K562 (cell line): Measurements from ENCODE around the gene STING1. TPM values are rescaled to one million over a fixed set of nuclear protein-coding genes. Genes with fewer than 3 reads are reported as not detected.

Source experiments
- CHCHD3 ChIP-seq: fragments of 250-450 bp; sonication (Bioruptor Pico); IDR thresholded peaks from 2 replicates; pipeline ENCODE4 v2.1.2; 2022; ENCODE audit warnings: mild to moderate bottlenecking
- CSDE1 ChIP-seq, 2 experiments: fragments of 450-650 bp; IDR thresholded peaks; 2 replicates each; pipeline ENCODE4 v1.6.1; 2016; ENCODE audit warnings: mild to moderate bottlenecking in 1 of 2
- ERF ChIP-seq: fragments of 450-650 bp; formaldehyde crosslinking; IDR thresholded peaks from 2 replicates; pipeline ENCODE4 v1.4.0; 2020; ENCODE audit warnings: mild to moderate bottlenecking, mixed read lengths
- GABPB2 ChIP-seq: fragments of 250-450 bp; sonication (Bioruptor Pico); conservative IDR thresholded peaks from 2 replicates; pipeline ENCODE4 v1.5.1; 2021; ENCODE audit warnings: mild to moderate bottlenecking
- IRF2 ChIP-seq: sonication (generic); formaldehyde crosslinking; IDR thresholded peaks from 2 replicates; pipeline ENCODE4 v1.8.1; 2022; ENCODE audit warnings: mild to moderate bottlenecking, missing genetic modification reagents
- KAT2B ChIP-seq: IDR thresholded peaks from one replicate; pipeline ENCODE4 v1.6.1; 2012; ENCODE audit warnings: low read depth, mild to moderate bottlenecking, control low read depth, inconsistent platforms, low read length, moderate library complexity
- KDM4B ChIP-seq, 2 experiments: fragments of 450-650 bp in 1 of 2; sonication (generic) in 1 of 2; IDR thresholded peaks; 2 replicates each; pipeline ENCODE4 v1.6.1; 2016 to 2017; ENCODE audit warnings: borderline replicate concordance in 2 of 2, antibody characterized with exemption in 1 of 2, low read depth in 1 of 2, mild to moderate bottlenecking in 1 of 2
- NFIX ChIP-seq: fragments of 250-450 bp; sonication (Bioruptor Pico); IDR thresholded peaks from 2 replicates; pipeline ENCODE4 v1.4.0; 2020; ENCODE audit warnings: low read depth, mild to moderate bottlenecking, moderate library complexity
- NFYB ChIP-seq: IDR thresholded peaks from 2 replicates; pipeline ENCODE4 v1.6.1; 2011; ENCODE audit warnings: mild to moderate bottlenecking, moderate library complexity; ENCODE audit not compliant: insufficient read length; ENCODE audit errors: extremely low read depth
- NR3C1 ChIP-seq: sonication (generic); formaldehyde crosslinking; IDR thresholded peaks from 2 replicates; pipeline ENCODE4 v1.8.1; 2022; ENCODE audit warnings: missing genetic modification reagents
- RFX1 ChIP-seq: fragments of 450-650 bp; IDR thresholded peaks from 2 replicates; pipeline ENCODE4 v1.6.1; 2016; ENCODE audit warnings: mild to moderate bottlenecking, moderate library complexity
- SMAD2 ChIP-seq: fragments of 150-350 bp; IDR thresholded peaks from 2 replicates; pipeline ENCODE4 v1.6.1; 2014; ENCODE audit warnings: low read depth, mild to moderate bottlenecking, low read length
- SPI1 ChIP-seq: IDR thresholded peaks from 2 replicates; pipeline ENCODE4 v1.6.1; 2011; ENCODE audit warnings: low read depth, low read length, control low read depth, borderline replicate concordance
- SRSF3 ChIP-seq: fragments of 200-400 bp; formaldehyde crosslinking; IDR thresholded peaks from 2 replicates; pipeline ENCODE4 v1.6.1; 2016; ENCODE audit warnings: mild to moderate bottlenecking, low read length, moderate library complexity; ENCODE audit not compliant: insufficient read depth
- TAF1 ChIP-seq: IDR thresholded peaks from 2 replicates; pipeline ENCODE4 v1.6.1; 2011; ENCODE audit warnings: mild to moderate bottlenecking, low read length, moderate library complexity; ENCODE audit not compliant: insufficient read depth, control insufficient read depth, severe bottlenecking; ENCODE audit errors: extremely low read depth
- ZNF707 ChIP-seq: fragments of 250-450 bp; sonication (Bioruptor Pico); conservative IDR thresholded peaks from 2 replicates; pipeline ENCODE4 v1.8.0; 2022; ENCODE audit warnings: inconsistent platforms, mild to moderate bottlenecking, moderate library complexity
- polyA plus RNA-seq, 8 experiments: library from polyadenylated mRNA; depleted of rRNA in 4 of 8; stranded (reverse) in 5 of 8; unstranded in 3 of 8; fragments of >200 nt; fragmentation: Nextera tagmentation in 2 of 8; fragmentation: Illumina TruSeq in 1 of 8; extraction: Ambion mirVana in 2 of 8; extraction: Trizol in 1 of 8; gene quantifications; 2 replicates each; pipeline versions ENCODE4 v1.2.1 to v1.2.3, GENCODE V29; 2011 to 2014; ENCODE audit warnings: inconsistent platforms in 1 of 8, missing spikeins in 1 of 8
- total RNA-seq, 7 experiments: library from RNA; depleted of rRNA in 6 of 7; stranded (reverse); fragments of >200 nt in 6 of 7; fragmentation: Illumina TruSeq in 2 of 7; extraction: Trizol in 2 of 7; gene quantifications; 2 replicates each; pipeline versions ENCODE4 v1.2.1 to v1.2.3, GENCODE V29; 2011 to 2021; ENCODE audit warnings: low replicate concordance in 1 of 7
- TF ChIP-seq, protein P1 (sequence below): fragments of 250-450 bp; sonication (Bioruptor Pico); IDR thresholded peaks from 2 replicates; pipeline ENCODE4 v1.4.0; 2020; ENCODE audit warnings: mild to moderate bottlenecking
- TF ChIP-seq, protein P2 (sequence below): IDR thresholded peaks from 2 replicates; pipeline ENCODE4 v1.6.1; 2011; ENCODE audit not compliant: insufficient read length; ENCODE audit errors: extremely low read depth
- TF ChIP-seq, protein P3 (sequence below): fragments of 450-650 bp; IDR thresholded peaks from 2 replicates; pipeline ENCODE4 v1.6.1; 2016; ENCODE audit warnings: mild to moderate bottlenecking
- TF ChIP-seq, protein P4 (sequence below): fragments of 250-450 bp; sonication (Bioruptor Pico); IDR thresholded peaks from 2 replicates; pipeline ENCODE4 v1.5.1; 2021; ENCODE audit warnings: mild to moderate bottlenecking

Gene STING1
- total and polyA plus RNA-seq, 9 of the 15 experiments (the other 6 are each of a cell fraction or from before 2014, with no cell fraction given): 20.8 to 69.1 (median 44.7) TPM

DNA sequence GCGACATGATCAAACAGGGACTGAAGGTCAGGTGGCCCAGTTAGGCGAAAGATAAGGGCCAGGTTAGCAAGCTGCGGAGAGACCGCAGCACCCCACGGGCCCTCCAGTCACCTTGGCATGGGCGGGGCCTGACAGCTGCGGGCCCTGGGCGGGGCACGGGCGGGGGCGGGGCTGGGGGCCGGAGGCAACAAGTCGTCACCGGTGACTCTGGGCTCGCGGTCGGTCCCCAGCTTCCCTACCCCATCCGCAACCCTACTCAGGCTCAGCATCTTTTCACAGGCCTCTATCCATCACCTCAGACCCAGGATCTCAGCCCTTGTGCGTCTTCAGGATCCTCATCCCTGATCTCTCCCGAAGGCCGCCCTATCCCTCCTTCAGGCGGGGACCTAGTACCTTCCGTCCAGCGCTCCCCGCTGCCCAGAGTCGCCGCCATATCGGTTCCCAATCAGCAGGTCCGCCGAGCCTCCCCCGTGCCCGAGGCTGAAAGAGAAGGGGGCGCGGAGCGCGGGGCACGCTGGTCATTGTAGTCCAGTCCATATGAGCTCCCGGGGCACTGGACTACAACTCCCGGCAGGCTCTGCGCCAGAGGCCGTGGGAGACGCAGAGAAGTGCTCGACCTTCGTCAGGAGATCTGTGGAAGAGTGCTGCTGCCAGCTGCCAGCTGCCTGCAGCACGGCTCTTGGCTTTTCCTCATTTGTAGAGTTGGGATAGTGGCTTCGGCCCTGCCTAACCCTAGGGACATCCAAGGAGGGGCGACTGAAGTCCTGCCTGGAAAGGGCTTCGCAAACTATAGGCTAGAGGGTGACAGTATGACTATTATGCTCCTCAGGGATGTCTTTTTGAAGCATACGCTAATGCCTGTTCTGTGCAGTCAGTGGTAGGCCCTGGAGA lies 43.3 kb downstream of the STING1 start, which contains the start of gene DNAJC18 (continued):
- TF ChIP-seq KAT2B: no peak
- TF ChIP-seq, protein P1, sequence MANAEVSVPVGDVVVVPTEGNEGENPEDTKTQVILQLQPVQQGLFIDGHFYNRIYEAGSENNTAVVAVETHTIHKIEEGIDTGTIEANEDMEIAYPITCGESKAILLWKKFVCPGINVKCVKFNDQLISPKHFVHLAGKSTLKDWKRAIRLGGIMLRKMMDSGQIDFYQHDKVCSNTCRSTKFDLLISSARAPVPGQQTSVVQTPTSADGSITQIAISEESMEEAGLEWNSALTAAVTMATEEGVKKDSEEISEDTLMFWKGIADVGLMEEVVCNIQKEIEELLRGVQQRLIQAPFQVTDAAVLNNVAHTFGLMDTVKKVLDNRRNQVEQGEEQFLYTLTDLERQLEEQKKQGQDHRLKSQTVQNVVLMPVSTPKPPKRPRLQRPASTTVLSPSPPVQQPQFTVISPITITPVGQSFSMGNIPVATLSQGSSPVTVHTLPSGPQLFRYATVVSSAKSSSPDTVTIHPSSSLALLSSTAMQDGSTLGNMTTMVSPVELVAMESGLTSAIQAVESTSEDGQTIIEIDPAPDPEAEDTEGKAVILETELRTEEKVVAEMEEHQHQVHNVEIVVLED (CRISPR knock-in tag): no peak
- TF ChIP-seq, protein P2, sequence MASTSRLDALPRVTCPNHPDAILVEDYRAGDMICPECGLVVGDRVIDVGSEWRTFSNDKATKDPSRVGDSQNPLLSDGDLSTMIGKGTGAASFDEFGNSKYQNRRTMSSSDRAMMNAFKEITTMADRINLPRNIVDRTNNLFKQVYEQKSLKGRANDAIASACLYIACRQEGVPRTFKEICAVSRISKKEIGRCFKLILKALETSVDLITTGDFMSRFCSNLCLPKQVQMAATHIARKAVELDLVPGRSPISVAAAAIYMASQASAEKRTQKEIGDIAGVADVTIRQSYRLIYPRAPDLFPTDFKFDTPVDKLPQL: no peak
- no peak for TF ChIP-seq ERF (CRISPR knock-in tag)
- TF ChIP-seq CHCHD3 (CRISPR knock-in tag): no peak
- TF ChIP-seq ZNF707 (CRISPR knock-in tag): no peak
- no peak for TF ChIP-seq NFIX (CRISPR knock-in tag)
- no peak for TF ChIP-seq SPI1
- TF ChIP-seq SRSF3: no peak
- TF ChIP-seq CSDE1 (IDR thresholded peaks at IDR 0.05): no peak
- no peak for TF ChIP-seq RFX1
- TF ChIP-seq GABPB2 (CRISPR knock-in tag): no peak
- peak in 1 of 2 experiments; percentile 66; a peak in 1 of 4 replicates for TF ChIP-seq KDM4B (IDR thresholded peaks at IDR 0.05; ENCODE audit: borderline replicate concordance in 2 of 2, low read depth in 1 of 2)
- no peak for TF ChIP-seq TAF1
- TF ChIP-seq IRF2 (CRISPR knock-in tag): no peak
- TF ChIP-seq, protein P3, sequence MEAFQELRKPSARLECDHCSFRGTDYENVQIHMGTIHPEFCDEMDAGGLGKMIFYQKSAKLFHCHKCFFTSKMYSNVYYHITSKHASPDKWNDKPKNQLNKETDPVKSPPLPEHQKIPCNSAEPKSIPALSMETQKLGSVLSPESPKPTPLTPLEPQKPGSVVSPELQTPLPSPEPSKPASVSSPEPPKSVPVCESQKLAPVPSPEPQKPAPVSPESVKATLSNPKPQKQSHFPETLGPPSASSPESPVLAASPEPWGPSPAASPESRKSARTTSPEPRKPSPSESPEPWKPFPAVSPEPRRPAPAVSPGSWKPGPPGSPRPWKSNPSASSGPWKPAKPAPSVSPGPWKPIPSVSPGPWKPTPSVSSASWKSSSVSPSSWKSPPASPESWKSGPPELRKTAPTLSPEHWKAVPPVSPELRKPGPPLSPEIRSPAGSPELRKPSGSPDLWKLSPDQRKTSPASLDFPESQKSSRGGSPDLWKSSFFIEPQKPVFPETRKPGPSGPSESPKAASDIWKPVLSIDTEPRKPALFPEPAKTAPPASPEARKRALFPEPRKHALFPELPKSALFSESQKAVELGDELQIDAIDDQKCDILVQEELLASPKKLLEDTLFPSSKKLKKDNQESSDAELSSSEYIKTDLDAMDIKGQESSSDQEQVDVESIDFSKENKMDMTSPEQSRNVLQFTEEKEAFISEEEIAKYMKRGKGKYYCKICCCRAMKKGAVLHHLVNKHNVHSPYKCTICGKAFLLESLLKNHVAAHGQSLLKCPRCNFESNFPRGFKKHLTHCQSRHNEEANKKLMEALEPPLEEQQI: no peak
- no peak for TF ChIP-seq NR3C1
- no peak for TF ChIP-seq NFYB
- TF ChIP-seq SMAD2: no peak
- TF ChIP-seq, protein P4, sequence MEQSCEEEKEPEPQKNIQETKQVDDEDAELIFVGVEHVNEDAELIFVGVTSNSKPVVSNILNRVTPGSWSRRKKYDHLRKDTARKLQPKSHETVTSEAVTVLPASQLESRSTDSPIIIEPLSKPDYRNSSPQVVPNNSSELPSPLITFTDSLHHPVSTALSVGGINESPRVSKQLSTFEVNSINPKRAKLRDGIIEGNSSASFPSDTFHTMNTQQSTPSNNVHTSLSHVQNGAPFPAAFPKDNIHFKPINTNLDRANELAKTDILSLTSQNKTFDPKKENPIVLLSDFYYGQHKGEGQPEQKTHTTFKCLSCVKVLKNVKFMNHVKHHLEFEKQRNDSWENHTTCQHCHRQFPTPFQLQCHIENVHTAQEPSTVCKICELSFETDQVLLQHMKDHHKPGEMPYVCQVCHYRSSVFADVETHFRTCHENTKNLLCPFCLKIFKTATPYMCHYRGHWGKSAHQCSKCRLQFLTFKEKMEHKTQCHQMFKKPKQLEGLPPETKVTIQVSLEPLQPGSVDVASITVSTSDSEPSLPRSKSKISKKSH: no peak
